Tibial nerve (tissue), 3 donors: ENCODE measurements around the gene SEMA5B.

Source experiments
- POLR2A ChIP-seq, 2 donors: fragments of 450-650 bp; IDR thresholded peaks; one replicate each; pipeline ENCODE4 v1.6.1; 2017; ENCODE audit warnings: antibody characterized with exemption in 2 of 2, mild to moderate bottlenecking in 2 of 2, moderate library complexity in 2 of 2
- TF ChIP-seq, protein P1 (sequence below), 5 experiments: fragments of 200-600 bp in 3 of 5; fragments of 450-650 bp in 2 of 5; sonication (generic) in 3 of 5; IDR thresholded peaks; one replicate each; pipeline ENCODE4 v1.5.1; 2016 to 2019; ENCODE audit warnings: antibody characterized with exemption in 5 of 5, mild to moderate bottlenecking in 3 of 5, moderate library complexity in 2 of 5

DNA sequence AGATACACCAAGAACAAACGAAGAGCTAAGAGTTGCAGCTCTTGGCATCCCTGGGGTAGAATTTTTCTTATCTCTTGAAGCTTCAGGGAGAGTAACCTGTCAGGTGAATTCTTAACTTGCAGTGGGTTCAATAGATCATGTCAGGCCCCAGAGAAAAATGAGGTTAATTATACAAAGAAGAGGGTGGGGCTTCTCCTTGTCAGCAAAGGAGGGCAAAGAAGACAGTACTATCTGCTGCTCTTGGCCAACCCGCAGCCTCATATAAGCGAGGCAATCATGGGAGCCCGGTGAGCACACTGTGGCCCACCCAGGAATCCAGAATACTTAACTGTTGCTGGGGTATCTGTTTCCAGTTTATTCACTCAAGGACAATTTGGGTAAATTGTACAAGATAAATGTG, 110.2 kb downstream of the SEMA5B start:
- TF ChIP-seq, protein P1, sequence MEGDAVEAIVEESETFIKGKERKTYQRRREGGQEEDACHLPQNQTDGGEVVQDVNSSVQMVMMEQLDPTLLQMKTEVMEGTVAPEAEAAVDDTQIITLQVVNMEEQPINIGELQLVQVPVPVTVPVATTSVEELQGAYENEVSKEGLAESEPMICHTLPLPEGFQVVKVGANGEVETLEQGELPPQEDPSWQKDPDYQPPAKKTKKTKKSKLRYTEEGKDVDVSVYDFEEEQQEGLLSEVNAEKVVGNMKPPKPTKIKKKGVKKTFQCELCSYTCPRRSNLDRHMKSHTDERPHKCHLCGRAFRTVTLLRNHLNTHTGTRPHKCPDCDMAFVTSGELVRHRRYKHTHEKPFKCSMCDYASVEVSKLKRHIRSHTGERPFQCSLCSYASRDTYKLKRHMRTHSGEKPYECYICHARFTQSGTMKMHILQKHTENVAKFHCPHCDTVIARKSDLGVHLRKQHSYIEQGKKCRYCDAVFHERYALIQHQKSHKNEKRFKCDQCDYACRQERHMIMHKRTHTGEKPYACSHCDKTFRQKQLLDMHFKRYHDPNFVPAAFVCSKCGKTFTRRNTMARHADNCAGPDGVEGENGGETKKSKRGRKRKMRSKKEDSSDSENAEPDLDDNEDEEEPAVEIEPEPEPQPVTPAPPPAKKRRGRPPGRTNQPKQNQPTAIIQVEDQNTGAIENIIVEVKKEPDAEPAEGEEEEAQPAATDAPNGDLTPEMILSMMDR (IDR thresholded peaks at IDR 0.05) = no peak
- no peak for TF ChIP-seq POLR2A (IDR thresholded peaks at IDR 0.05)
